Measurements from ENCODE around the gene GRIK5. TPM values are rescaled to one million over a fixed set of nuclear protein-coding genes. Genes with fewer than 3 reads are reported as not detected.
"Not testable (repeated sequence)": the region's sequence is repeated elsewhere in the genome, so short reads cannot be mapped to it uniquely, and the experiment has no call there.

The GRIK5 gene
- total RNA-seq, 4 donors from 2014 or later, result 0.08 to 1.1 (median 0.37) TPM

GRCh38 chr19:41995959-41996797 is 73.8 kb downstream of the GRIK5 start:
- peaks cover 5 to 100% (median 25%) of the 10 kb centered on the region in 4 donors for H3K27me3 ChIP-seq

GRCh38 chr19:41994994-41995958 is 74.7 kb downstream of the GRIK5 start:
- Histone ChIP-seq H3K27me3 (peaks cover 5 to 98% (median 25%) of the 10 kb centered on the region in 4 donors), H3K36me3 (no peaks in the 10 kb centered on the region), H3K4me3 (no peak overlapping the region), H3K4me1 (peaks cover 10 to 38% (median 16%) of the 10 kb centered on the region in 3 donors), H3K9me3 (no peaks in the 10 kb centered on the region), H3K27ac (no peak overlapping the region)
- intact Hi-C loops (cut with DNase I), result no loop called here
- 74 to 78% methylated on average over 17 to 19 of the region's 19 CpGs for WGBS, 2 donors
- no peak for DNase-seq
- no peak for TF ChIP-seq POLR2A (IDR thresholded peaks at IDR 0.05)
- no peak for TF ChIP-seq CTCF (IDR thresholded peaks at IDR 0.05)

More at GRCh38 chr19:41995959-41996797, 73.8 kb downstream of the GRIK5 start:
- Histone ChIP-seq H3K9me3 (no peaks in the 10 kb centered on the region), H3K4me3 (no peak overlapping the region), H3K4me1 (peaks cover 10 to 38% (median 16%) of the 10 kb centered on the region in 3 donors), H3K36me3 (no peaks in the 10 kb centered on the region), H3K27ac (no peak overlapping the region)
- no peak for DNase-seq
- intact Hi-C loops (cut with DNase I), result no loop called here
- TF ChIP-seq CTCF (IDR thresholded peaks at IDR 0.05) (no peak), POLR2A (IDR thresholded peaks at IDR 0.05) (no peak)
- WGBS, 2 donors, result 27 to 47% methylated on average over 8 of the region's 12 CpGs

- no peak overlapping the region for H3K27ac ChIP-seq
- intact Hi-C loops (cut with DNase I), result no loop called here
Observed at GRCh38 chr19:41994521-41994971, 75.5 kb downstream of the GRIK5 start.

GRCh38 chr19:41993612-41994483 is 76.2 kb downstream of the GRIK5 start, which contains the start of gene ATP1A3:
Gene ATP1A3, minus strand, starts transcription at chr19:41994230. Its CDS starts 154 bp downstream, at chr19:41994076.
- H3K36me3 ChIP-seq, result no peaks in the 10 kb centered on the region
- H3K4me3 ChIP-seq, result peak within 1 kb of the TSS; percentile 23 to 69 (median 38)
- TF ChIP-seq POLR2A (IDR thresholded peaks at IDR 0.05), result no peak
- TF ChIP-seq CTCF (IDR thresholded peaks at IDR 0.05), result no peak
- H3K9me3 ChIP-seq, result no peaks in the 10 kb centered on the region
- peaks cover 10 to 34% (median 15%) of the 10 kb centered on the region in 3 donors for H3K4me1 ChIP-seq
- H3K27me3 ChIP-seq, result peaks cover 0 to 94% (median 25%) of the 10 kb centered on the region in 4 donors
- intact Hi-C loops (cut with DNase I), result no loop called here
- 0 to 7% methylated on average over 6 to 7 of the region's 84 CpGs for WGBS, 2 donors
- DNase-seq, result no peak
- no peak within 1 kb of the TSS for H3K27ac ChIP-seq

More at GRCh38 chr19:41994521-41994971, 75.5 kb downstream of the GRIK5 start:
- H3K36me3 ChIP-seq, result no peaks in the 10 kb centered on the region
- WGBS, 2 donors, result 24 to 33% methylated on average over 5 to 7 of the region's 13 CpGs
- peaks cover 10 to 38% (median 16%) of the 10 kb centered on the region in 3 donors for H3K4me1 ChIP-seq
- TF ChIP-seq POLR2A (IDR thresholded peaks at IDR 0.05) (no peak), CTCF (IDR thresholded peaks at IDR 0.05) (no peak)
- H3K9me3 ChIP-seq, result no peaks in the 10 kb centered on the region
- H3K27me3 ChIP-seq, result peaks cover 5 to 98% (median 25%) of the 10 kb centered on the region in 4 donors
- H3K4me3 ChIP-seq, result peak overlapping the region in 3 of 4 donors; percentile 23 to 69 (median 51)
- DNase-seq, result no peak

GRCh38 chr19:41991925-41992569 is 78.0 kb downstream of the GRIK5 start:
- H3K9me3 ChIP-seq; intact Hi-C loops (cut with DNase I); DNase-seq; H3K4me3 ChIP-seq; H3K27ac ChIP-seq; H3K36me3 ChIP-seq: not testable (repeated sequence)
- peaks cover 6 to 16% (median 11%) of the 10 kb centered on the region in 3 donors for H3K4me1 ChIP-seq
- WGBS, 2 donors, result 64 to 84% methylated on average over 7 to 9 of the region's 11 CpGs
- H3K27me3 ChIP-seq, result peaks cover 0 to 81% (median 13%) of the 10 kb centered on the region in 4 donors

All from esophagus squamous epithelium (tissue), 5 donors.